22Rv1 (cell line): ENCODE measurements around the gene SLC19A2.

Experiments used
- H3K27ac ChIP-seq: fragments of 450-650 bp; 2 replicates; pipeline ENCODE4 v1.5.1; 2017
- CTCF ChIP-seq: fragments of 450-650 bp; IDR thresholded peaks from 2 replicates; pipeline ENCODE4 v1.5.1; 2017; ENCODE audit warnings: mild to moderate bottlenecking
- ZFX ChIP-seq: fragments of 450-650 bp; IDR thresholded peaks from 2 replicates; pipeline ENCODE4 v1.6.1; 2017; ENCODE audit warnings: antibody characterized with exemption, borderline replicate concordance

Gene SLC19A2

GRCh38 chr1:169486281-169487051 is 722 bp upstream of the SLC19A2 start:
- H3K27ac ChIP-seq, result peak overlapping the region; percentile 80
- TF ChIP-seq ZFX (no peak), CTCF (no peak)

GRCh38 chr1:169484683-169485430 is 887 bp downstream of the SLC19A2 start:
- TF ChIP-seq CTCF (no peak), ZFX (no peak)
- H3K27ac ChIP-seq, result peak overlapping the region; percentile 80

- H3K27ac ChIP-seq, result no peak overlapping the region
- TF ChIP-seq CTCF, result no peak
- no peak for TF ChIP-seq ZFX
These were observed 1.6 kb downstream of the SLC19A2 start for GRCh38 chr1:169484101-169484500.

GRCh38 chr1:169483500-169483966 is 2.2 kb downstream of the SLC19A2 start:
- no peak for TF ChIP-seq ZFX
- no peak overlapping the region for H3K27ac ChIP-seq

GRCh38 chr1:169479363-169480066 is 6.2 kb downstream of the SLC19A2 start:
- TF ChIP-seq CTCF (no peak), ZFX (no peak)
- H3K27ac ChIP-seq, result no peak overlapping the region

- TF ChIP-seq CTCF (no peak), ZFX (no peak)
- H3K27ac ChIP-seq, result no peak overlapping the region
These were observed 7.6 kb downstream of the SLC19A2 start for GRCh38 chr1:169478094-169478672.

- H3K27ac ChIP-seq, result no peak overlapping the region
- no peak for TF ChIP-seq CTCF
- TF ChIP-seq ZFX, result no peak
These were observed 9.8 kb downstream of the SLC19A2 start for GRCh38 chr1:169475806-169476387.
